Smooth muscle cell (in vitro differentiated cells): ENCODE results near the gene NCKAP5L. TPM values are rescaled to one million over a fixed set of nuclear protein-coding genes. Genes with fewer than 3 reads are reported as not detected.

ENCODE experiments used
- DNase-seq: peaks from one replicate; lab custom pipeline; 2025; ENCODE audit not compliant: unreplicated experiment; lab: John Stamatoyannopoulos, UW
- H2AFZ ChIP-seq: fragments of 200-600 bp; sonication (generic); 2 replicates; pipeline ENCODE4 v1.6.0; 2016; ENCODE audit warnings: antibody characterized with exemption, low read depth, mild to moderate bottlenecking
- H3F3A ChIP-seq: fragments of 200-600 bp; sonication (generic); 2 replicates; pipeline ENCODE4 v1.6.0; 2017; ENCODE audit warnings: antibody characterized with exemption, low read depth
- H3K27ac ChIP-seq: fragments of 200-600 bp; sonication (generic); 2 replicates; pipeline ENCODE4 v1.5.1; 2016; ENCODE audit warnings: low read depth, mild to moderate bottlenecking
- H3K27me3 ChIP-seq: fragments of 200-600 bp; sonication (generic); 2 replicates; pipeline ENCODE4 v1.6.1; 2016; ENCODE audit warnings: low read depth, mild to moderate bottlenecking
- H3K36me3 ChIP-seq: fragments of 200-600 bp; sonication (generic); 2 replicates; pipeline ENCODE4 v1.5.1; 2016; ENCODE audit warnings: low read depth
- H3K4me1 ChIP-seq: fragments of 200-600 bp; sonication (generic); 2 replicates; pipeline ENCODE4 v1.5.1; 2016; ENCODE audit warnings: low read depth
- H3K4me2 ChIP-seq: fragments of 200-600 bp; sonication (generic); 2 replicates; pipeline ENCODE4 v1.6.0; 2016; ENCODE audit warnings: mild to moderate bottlenecking
- H3K4me3 ChIP-seq: fragments of 200-600 bp; sonication (generic); 2 replicates; pipeline ENCODE4 v1.5.1; 2016; ENCODE audit warnings: mild to moderate bottlenecking
- H3K79me2 ChIP-seq: fragments of 200-600 bp; sonication (generic); 2 replicates; pipeline ENCODE4 v1.6.0; 2016; ENCODE audit warnings: low read depth, mild to moderate bottlenecking
- H3K9ac ChIP-seq: fragments of 200-600 bp; sonication (generic); 2 replicates; pipeline ENCODE4 v1.6.0; 2016; ENCODE audit warnings: low read depth
- H3K9me3 ChIP-seq: fragments of 200-600 bp; sonication (generic); replicated peaks from 2 replicates; pipeline ENCODE4 v1.5.1; 2016; ENCODE audit warnings: low read depth
- H4K20me1 ChIP-seq: fragments of 200-600 bp; sonication (generic); 2 replicates; pipeline ENCODE4 v1.6.0; 2016; ENCODE audit warnings: low read depth
- CTCF ChIP-seq: fragments of 200-600 bp; sonication (generic); IDR thresholded peaks from 2 replicates; pipeline ENCODE4 v1.5.1; 2017; ENCODE audit warnings: borderline replicate concordance, mild to moderate bottlenecking, antibody characterized with exemption; ENCODE audit not compliant: insufficient read depth, poor library complexity, severe bottlenecking
- WGBS: methylation state at CpG from one replicate; pipeline ENCODE4 v1.1.7; 2016; ENCODE audit warnings: low lambda C conversion rate; 5-methylcytosine and 5-hydroxymethylcytosine counted together
- polyA plus RNA-seq: library from polyadenylated mRNA; unstranded; fragments of >200 nt; fragmentation: Nextera tagmentation; extraction: Ambion mirVana; gene quantifications from 2 replicates; pipeline ENCODE4 v1.2.1, GENCODE V29; 2016
- total RNA-seq: library from RNA; depleted of rRNA; stranded (reverse); fragments of >200 nt; gene quantifications from 2 replicates; pipeline ENCODE4 v1.2.3, GENCODE V29; 2014

The NCKAP5L gene
- total and polyA plus RNA-seq, 2 experiments from 2014 or later: 24.1 to 29.4 TPM

- H2AFZ ChIP-seq: no peak overlapping the region
- H4K20me1 ChIP-seq: peaks cover 63% of the 10 kb centered on the region
- no peaks in the 10 kb centered on the region for H3K9me3 ChIP-seq
- H3F3A ChIP-seq: peaks cover 46% of the 10 kb centered on the region
- DNase-seq: no peak
- peaks cover 11% of the 10 kb centered on the region for H3K36me3 ChIP-seq
- no peak for TF ChIP-seq CTCF
- H3K4me2 ChIP-seq: no peak overlapping the region
- 94% methylated on average over 5 of the region's 5 CpGs for WGBS
- no peak overlapping the region for H3K27ac ChIP-seq
- no peaks in the 10 kb centered on the region for H3K4me1 ChIP-seq
- no peaks in the 10 kb centered on the region for H3K27me3 ChIP-seq
- H3K79me2 ChIP-seq: peaks cover under 1% of the 10 kb centered on the region
- no peak overlapping the region for H3K9ac ChIP-seq
- H3K4me3 ChIP-seq: no peak overlapping the region
Observed at GRCh38 chr12:49762468-49762847, 65.8 kb downstream of the NCKAP5L start.

GRCh38 chr12:49761677-49762467 lies 66.3 kb downstream of the NCKAP5L start:
- Histone ChIP-seq H3F3A (peaks cover 46% of the 10 kb centered on the region), H2AFZ (no peak overlapping the region), H4K20me1 (peaks cover 69% of the 10 kb centered on the region), H3K27ac (peak overlapping the region; percentile 2), H3K9me3 (no peaks in the 10 kb centered on the region), H3K79me2 (peaks cover 6% of the 10 kb centered on the region), H3K36me3 (peaks cover 11% of the 10 kb centered on the region), H3K4me3 (no peak overlapping the region), H3K27me3 (no peaks in the 10 kb centered on the region), H3K9ac (no peak overlapping the region), H3K4me2 (no peak overlapping the region), H3K4me1 (no peaks in the 10 kb centered on the region)
- 95% methylated on average over 4 of the region's 4 CpGs for WGBS
- DNase-seq: no peak
- no peak for TF ChIP-seq CTCF

- no peaks in the 10 kb centered on the region for H3K9me3 ChIP-seq
- H3F3A ChIP-seq: peaks cover 21% of the 10 kb centered on the region
- TF ChIP-seq CTCF: no peak
- peaks cover 95% of the 10 kb centered on the region for H3K79me2 ChIP-seq
- H3K4me2 ChIP-seq: peak overlapping the region; percentile 3
- no peak overlapping the region for H3K4me3 ChIP-seq
- DNase-seq: no peak
- 58% methylated on average over 1 of the region's 1 CpG for WGBS
- H3K4me1 ChIP-seq: peaks cover 22% of the 10 kb centered on the region
- H2AFZ ChIP-seq: no peak overlapping the region
- H4K20me1 ChIP-seq: peaks cover 100% of the 10 kb centered on the region
- no peak overlapping the region for H3K9ac ChIP-seq
- peak overlapping the region; percentile 85 for H3K27ac ChIP-seq
- no peaks in the 10 kb centered on the region for H3K27me3 ChIP-seq
- peaks cover 13% of the 10 kb centered on the region for H3K36me3 ChIP-seq
Observed at GRCh38 chr12:49750996-49751393, 77.2 kb downstream of the NCKAP5L start.
